Measurements from ENCODE around the gene GRIK2.
"Not testable (repeated sequence)": the region's sequence is repeated elsewhere in the genome, so short reads cannot be mapped to it uniquely, and the experiment has no call there.

GRIK2 gene

DNA sequence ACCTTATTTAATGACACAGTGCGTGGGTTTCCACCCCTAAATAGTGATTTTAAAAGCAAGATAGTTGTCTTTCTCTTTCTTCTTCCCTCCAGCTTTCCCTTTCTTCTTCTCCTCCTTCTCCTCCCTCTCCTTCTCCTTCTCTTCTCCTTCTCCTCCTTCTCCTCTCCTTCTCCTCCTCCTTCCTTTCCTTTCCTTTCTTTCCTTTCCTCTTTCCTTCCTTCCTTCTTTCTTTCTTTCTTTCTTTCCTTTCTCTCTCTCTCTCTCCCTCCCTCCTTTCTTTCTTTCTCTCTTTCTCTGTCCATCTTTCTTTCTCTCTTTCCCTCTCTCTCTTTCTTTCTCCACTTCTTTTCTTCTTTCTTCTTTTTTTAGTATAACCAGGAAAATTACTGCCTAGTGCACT lies 670.6 kb downstream of the GRIK2 start:
- no peak overlapping the region for H3K27ac ChIP-seq
- no peak for TF ChIP-seq CTCF (conservative IDR thresholded peaks at IDR 0.05)

- TF ChIP-seq CTCF (conservative IDR thresholded peaks at IDR 0.05), result no peak
- no peak overlapping the region for H3K27ac ChIP-seq
Measured at GRCh38 chr6:102066301-102066700, 672.8 kb downstream of the GRIK2 start.

GRCh38 chr6:102068349-102068929 lies 674.9 kb downstream of the GRIK2 start:
- no peak overlapping the region for H3K27ac ChIP-seq
- TF ChIP-seq CTCF (conservative IDR thresholded peaks at IDR 0.05), result no peak

GRCh38 chr6:102075539-102075938 lies 682.0 kb downstream of the GRIK2 start:
- TF ChIP-seq CTCF (conservative IDR thresholded peaks at IDR 0.05), result no peak
- no peak overlapping the region for H3K27ac ChIP-seq

GRCh38 chr6:102085257-102085656 lies 691.7 kb downstream of the GRIK2 start:
- no peak for TF ChIP-seq CTCF (conservative IDR thresholded peaks at IDR 0.05)
- no peak overlapping the region for H3K27ac ChIP-seq

DNA sequence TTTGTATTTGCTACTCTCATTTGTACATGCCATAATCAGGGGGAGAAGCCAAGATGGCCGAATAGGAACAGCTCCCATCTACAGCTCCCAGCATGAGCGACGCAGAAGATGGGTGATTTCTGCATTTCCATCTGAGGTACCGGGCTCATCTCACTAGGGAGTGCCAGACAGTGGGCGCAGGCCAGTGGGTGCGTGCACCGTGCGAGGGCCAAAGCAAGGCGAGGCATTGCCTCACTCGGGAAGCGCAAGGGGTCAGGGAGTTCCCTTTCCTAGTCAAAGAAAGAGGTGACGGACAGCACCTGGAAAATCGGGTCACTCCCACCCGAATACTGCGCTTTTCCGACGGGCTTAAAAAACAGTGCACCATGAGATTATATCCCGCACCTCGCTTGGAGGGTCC lies 694.7 kb downstream of the GRIK2 start:
- H3K27ac ChIP-seq, result not testable (repeated sequence)

DNA sequence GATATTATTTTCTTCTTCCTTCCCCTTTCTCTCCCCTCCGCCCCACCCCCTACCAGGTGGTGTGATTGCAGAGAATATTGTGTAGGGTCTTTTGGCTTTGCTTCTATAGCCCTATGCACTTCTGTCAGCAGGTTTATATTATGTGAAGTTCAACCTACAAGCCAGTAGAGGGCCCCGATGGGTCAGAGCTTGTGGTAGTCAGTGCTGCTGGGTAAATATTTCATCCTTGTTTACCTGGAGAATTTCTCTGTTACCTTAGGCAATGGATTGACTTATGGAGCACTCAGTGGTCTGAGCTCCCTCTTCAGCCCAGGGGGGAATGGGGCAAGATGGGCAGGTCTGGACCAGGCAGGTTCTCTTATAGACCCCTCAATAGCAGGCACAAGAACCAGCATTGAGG lies 720.9 kb downstream of the GRIK2 start:
- TF ChIP-seq CTCF (conservative IDR thresholded peaks at IDR 0.05), result peak; percentile 68
- no peak overlapping the region for H3K27ac ChIP-seq

GRCh38 chr6:102115911-102116310 lies 722.4 kb downstream of the GRIK2 start:
- no peak overlapping the region for H3K27ac ChIP-seq
- no peak for TF ChIP-seq CTCF (conservative IDR thresholded peaks at IDR 0.05)
